GM19193 (cell line): ENCODE results near the gene TFF2.

Experiments
- POLR2A ChIP-seq: IDR thresholded peaks from 4 replicates; pipeline ENCODE4 v1.6.1; 2011; ENCODE audit not compliant: insufficient read depth, insufficient read length; ENCODE audit errors: extremely low read depth

Gene TFF2

GRCh38 chr21:42330380-42331371, 20.1 kb downstream of the TFF2 start:
- no peak for TF ChIP-seq POLR2A

- no peak for TF ChIP-seq POLR2A
Observed at GRCh38 chr21:42324896-42325295, 25.9 kb downstream of the TFF2 start.

GRCh38 chr21:42321845-42322244, 28.9 kb downstream of the TFF2 start:
- no peak for TF ChIP-seq POLR2A

- no peak for TF ChIP-seq POLR2A
Observed at GRCh38 chr21:42321231-42321630, 29.6 kb downstream of the TFF2 start.

- TF ChIP-seq POLR2A, result no peak
Observed at GRCh38 chr21:42320791-42321190, 30.0 kb downstream of the TFF2 start.

- no peak for TF ChIP-seq POLR2A
Observed at GRCh38 chr21:42319851-42320572, 30.8 kb downstream of the TFF2 start.

GRCh38 chr21:42319376-42319775, 31.4 kb downstream of the TFF2 start:
- no peak for TF ChIP-seq POLR2A

GRCh38 chr21:42317826-42318746, 32.7 kb downstream of the TFF2 start:
- TF ChIP-seq POLR2A, result no peak

GRCh38 chr21:42317341-42317741, 33.5 kb downstream of the TFF2 start:
- TF ChIP-seq POLR2A, result no peak

GRCh38 chr21:42316891-42317290, 33.9 kb downstream of the TFF2 start:
- TF ChIP-seq POLR2A, result no peak

GRCh38 chr21:42315296-42315891, 35.4 kb downstream of the TFF2 start, which contains the start of gene TFF3:
Gene TFF3 (minus strand): TSS chr21:42315409. CDS start chr21:42315374, 35 bp downstream.
- no peak for TF ChIP-seq POLR2A

- TF ChIP-seq POLR2A, result no peak
Observed at GRCh38 chr21:42314616-42315295, 36.0 kb downstream of the TFF2 start.

GRCh38 chr21:42313501-42313969, 37.3 kb downstream of the TFF2 start:
- TF ChIP-seq POLR2A, result no peak
